HG03066 (cell line): ENCODE data around the gene TCEAL4.
"Not testable (repeated sequence)": the region's sequence is repeated elsewhere in the genome, so short reads cannot be mapped to it uniquely, and the experiment has no call there.

Experiments used
- ATAC-seq: cut with Tn5 transposase; IDR thresholded peaks from one replicate; pipeline ENCODE4 v1.9.1; 2021; ENCODE audit warnings: low read depth; ENCODE audit not compliant: unreplicated experiment

The TCEAL4 gene

DNA sequence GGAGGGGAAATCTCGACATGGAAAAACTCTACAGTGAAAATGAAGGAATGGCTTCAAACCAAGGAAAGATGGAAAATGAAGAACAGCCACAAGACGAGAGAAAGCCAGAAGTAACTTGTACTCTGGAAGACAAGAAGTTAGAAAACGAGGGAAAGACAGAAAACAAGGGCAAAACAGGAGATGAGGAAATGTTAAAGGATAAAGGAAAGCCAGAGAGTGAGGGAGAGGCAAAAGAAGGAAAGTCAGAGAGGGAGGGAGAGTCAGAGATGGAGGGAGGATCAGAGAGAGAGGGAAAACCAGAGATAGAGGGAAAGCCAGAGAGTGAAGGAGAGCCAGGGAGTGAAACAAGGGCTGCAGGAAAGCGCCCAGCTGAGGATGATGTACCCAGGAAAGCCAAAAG lies 1.3 kb downstream of the TCEAL4 start:
- ATAC-seq, result no peak

DNA sequence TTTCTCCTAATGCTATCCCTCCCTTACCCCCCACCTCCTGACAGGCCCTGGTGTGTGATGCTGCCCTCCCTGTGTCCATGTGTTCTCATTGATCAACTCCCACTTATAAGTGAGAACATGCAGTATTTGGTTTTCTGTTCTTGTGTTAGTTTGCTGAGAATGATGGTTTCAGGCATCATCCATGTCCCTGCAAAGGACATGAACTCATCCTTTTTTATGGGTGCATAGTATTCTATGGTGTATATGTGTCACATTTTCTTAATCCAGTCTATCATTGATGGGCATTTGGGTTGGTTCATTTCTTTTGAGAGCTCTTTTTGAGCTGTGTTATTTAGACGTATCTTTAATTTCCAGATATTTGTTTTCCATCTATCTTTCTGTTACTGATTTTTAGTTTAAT lies 7.0 kb downstream of the TCEAL4 start:
- not testable (repeated sequence) for ATAC-seq

DNA sequence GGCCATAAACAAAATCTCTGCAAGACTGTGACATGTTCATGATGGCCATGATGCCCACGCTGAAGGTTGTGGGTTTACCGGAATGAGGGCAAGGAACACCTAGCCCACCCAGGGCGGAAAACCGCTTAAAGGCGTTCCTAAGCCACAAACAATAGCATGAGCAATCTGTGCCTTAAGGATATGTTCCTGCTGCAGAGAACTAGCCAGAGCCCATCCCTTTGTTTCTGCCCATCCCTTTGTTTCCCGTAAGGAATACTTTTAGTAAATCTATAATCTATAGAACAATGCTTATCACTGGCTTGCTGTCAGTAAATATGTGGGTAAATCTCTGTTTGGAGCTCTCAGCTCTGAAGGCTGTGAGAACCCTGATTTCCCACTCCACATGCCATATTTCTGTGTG lies 9.9 kb downstream of the TCEAL4 start:
- ATAC-seq, result not testable (repeated sequence)

DNA sequence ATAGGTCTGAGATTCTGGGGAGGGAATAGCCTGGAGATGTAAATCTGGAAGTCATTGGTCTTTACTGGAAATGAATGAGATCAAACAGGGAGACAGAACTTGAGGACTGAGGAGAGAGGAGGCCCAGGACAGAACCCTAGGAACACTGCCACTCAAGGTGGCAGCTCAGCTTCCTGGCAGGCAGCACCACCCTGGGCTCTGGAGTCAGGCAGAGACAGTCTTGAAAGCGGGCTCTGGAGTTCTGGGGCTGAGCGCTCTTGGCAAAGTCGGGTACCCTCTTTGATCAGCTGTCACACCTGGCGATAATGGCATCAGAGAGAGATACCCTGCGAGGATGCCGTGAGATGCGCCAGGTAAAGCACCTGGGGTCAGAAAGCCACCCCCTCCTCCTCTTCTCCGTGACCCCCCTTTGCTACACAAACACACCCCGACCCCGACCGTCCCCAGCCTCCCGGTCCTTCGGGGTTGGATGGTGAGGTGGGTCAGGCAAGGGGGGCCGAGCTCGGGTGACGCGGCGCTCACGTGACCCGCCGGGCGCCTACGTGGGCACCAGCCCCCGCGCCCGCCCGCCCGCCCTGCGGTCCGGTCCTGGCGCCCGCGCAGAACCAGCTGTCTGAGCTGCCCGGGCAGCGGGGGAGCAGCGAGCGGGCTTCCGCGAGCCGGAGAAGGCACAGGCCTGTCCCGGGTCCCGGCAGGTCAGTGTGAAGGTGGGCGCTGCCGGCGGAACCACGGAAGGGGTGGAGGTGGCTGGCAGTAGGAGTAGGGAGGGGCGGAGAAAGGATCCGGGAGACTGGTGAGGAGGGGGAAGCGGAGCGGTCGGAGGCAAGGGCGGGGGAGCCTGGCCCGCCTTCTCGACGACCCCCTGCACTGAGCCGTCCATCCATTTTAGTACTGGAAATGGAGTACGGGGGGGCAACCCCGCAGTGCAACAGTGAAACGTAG lies 22.3 kb downstream of the TCEAL4 start, which contains the start of gene TCEAL3:
TSS of gene TCEAL3 (plus strand) at position 600 of the 942 bp plus-strand sequence. CDS start 1,102 bp downstream, outside the sequence.
- peak; percentile 68 for ATAC-seq

DNA sequence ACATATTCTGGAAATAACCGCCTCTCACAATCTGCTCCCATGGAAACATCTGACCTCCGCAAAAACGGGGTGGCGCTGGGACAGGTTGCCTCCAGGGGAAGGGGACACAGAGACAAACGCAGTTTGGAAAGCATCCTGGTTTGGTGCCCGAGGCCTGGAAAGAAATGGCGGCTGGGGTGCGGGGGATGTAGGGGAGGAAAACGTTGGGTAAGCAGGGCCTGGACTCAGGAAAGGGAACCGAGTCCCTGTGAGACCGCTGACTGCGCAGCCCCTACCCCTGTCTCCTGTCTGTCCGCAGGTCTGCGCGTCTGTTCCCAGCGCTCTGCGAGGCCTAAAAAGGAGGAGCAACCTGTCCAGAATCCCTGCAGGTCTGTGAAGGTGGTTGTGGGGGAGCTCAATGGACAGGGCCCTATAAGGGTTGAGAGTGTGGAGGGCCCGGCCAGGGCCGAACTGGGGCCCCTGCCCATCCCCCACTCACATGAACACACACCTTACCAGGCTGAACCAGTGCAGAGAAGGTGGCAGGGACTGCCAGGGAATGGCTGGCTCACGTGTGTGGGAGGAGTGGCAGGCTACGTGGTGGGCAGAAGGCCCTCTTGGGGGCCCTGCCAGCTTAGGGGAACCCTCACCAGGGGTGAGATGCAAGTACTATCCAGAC lies 23.1 kb downstream of the TCEAL4 start:
- ATAC-seq, result peak; percentile 17

DNA sequence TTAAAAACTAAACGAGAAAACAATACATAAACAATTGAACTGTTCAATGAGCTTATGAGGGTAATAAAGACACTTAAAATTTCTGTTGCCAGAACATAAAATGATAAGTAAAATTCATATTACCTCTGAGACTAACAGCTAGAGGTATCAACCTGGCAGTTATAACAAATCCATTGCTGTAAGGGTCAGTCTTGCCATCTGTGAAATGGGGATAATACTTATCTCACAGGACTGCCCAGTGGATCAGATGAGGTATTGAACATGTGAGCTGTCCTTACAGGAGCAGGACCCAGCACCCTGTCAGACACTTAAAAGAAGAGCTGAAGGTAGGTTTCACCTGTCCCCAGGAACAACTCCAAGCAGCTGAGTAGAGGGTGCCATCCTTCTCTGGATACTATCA lies 25.0 kb downstream of the TCEAL4 start:
- ATAC-seq, result no peak

DNA sequence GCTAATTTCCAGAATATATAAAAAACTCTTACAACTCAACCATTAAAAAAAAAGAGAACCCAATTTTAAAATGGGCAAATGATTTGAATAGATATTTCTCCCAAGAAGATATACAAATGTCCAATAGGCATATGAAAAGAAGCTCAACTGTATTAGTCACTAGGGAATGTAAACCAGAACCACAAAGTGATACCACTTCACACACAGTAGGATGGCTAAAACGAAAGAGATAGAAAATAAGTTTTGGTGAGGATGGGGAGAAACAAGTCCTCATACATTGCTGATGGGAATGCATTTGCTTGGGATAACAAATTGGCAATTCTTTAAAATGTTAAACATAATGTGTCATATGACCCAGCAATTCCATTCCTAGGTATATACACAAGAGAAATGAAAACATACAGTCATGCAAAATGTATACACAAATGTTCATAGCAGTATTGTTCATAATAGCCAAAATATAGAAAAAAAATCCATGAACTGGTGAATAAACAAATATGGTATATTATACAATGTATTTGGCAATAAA lies 28.1 kb downstream of the TCEAL4 start:
- ATAC-seq, result no peak

DNA sequence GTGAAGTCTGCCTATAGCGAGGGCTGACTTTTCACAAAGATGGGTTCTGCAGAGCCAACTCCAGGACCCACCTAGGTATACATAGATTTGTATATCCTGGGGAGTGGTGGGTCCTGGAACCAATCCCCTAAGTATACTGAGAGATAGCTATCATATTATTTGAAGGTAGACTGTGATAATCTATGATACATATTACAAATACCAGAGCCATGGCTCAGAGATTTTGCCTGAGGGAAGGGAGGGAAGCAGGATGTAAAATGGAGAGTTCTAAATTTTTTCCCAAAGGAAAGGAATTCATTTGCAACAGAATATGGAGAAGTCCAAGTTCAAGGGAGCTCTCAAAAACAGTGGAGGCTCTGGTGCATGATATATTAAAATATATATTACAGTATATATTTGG lies 29.7 kb downstream of the TCEAL4 start:
- ATAC-seq, result no peak

DNA sequence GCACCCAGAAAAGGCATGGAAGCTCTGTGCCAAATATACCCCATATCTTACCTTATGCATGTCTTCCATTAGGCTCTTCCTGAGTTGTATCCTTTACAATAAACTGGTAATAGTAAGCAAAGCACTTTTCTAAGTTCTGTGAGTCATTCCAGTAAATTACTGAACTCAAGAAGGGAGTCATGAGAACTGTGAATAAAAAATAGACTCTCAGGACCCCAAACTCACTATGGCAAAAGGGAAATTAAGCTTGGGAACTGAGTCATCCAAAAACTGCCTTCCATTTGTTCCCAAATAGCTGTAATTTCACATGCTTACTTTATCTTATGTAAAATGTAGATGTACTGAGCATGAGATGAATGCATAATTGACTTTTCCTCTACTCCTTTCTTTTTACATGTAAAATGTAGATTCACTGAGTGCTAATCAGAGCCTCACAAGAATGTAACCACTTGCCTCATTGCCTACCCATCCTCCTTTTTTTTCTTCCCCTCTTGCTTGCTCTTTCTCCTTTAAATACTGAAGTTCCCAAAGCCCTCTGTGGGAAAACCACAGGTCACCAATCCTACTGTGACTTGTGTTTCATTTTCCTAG lies 30.6 kb downstream of the TCEAL4 start:
- no peak for ATAC-seq

DNA sequence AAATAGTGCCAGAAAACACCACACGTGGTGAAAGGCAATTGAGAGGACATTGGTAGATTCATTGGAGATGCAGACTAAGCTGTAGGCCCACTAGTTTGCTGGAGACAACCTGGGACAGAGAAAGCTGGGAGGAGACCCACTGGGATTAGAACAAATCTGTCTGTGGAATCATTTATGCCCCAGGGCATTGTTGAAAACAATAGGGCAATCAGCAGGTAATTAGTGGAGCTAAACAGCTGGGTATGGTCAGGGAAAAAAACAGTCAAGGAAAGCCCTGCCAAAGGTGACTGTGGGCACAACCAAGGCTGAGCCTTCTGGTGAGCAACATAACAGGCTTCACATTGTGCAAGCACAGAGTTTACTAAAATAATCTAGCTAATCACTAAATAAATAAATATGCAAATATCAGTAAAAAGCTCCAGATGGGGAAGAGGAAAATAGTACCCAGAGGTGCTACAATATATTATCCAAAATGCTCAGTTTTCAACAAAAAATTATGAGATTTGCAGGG lies 31.4 kb downstream of the TCEAL4 start:
- no peak for ATAC-seq

DNA sequence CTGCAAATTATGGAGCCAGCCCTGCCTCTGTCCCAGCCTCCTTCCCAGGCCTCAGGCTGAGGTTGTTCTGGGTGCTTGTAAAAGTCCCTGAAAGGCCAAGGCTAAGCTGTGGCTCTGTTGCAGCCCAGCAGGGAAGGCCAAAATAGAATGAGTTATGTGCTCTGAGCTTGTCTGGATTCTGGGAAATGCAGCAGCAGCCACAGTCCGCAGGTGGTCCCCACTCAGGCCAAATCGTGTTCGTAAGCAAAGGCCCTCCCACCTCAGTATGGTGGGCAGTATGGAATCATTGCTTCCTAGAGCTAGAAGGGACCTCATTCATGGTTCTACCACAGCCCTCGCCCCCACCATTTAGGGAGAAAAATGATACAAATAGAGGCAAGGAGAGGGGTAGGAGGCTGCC lies 38.8 kb downstream of the TCEAL4 start:
- ATAC-seq, result no peak

DNA sequence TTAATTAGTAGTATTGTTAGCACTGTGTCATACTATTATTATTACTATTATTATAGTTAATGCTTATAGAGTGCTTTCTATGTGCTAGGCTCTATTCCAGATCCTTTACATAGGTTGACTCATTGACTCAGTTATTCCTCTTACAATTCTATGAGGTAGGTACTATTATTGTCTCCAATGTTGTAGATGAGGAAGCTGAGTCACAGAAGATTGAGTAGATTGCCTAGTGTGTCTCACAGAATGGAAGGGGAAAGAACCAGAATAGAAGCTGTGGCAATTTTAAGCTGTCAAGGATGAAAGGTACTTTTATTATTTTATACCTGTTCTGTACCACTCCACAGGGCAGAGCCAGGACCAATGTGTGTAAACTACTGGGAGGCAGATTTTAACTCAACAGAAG lies 41.5 kb downstream of the TCEAL4 start:
- ATAC-seq, result no peak

DNA sequence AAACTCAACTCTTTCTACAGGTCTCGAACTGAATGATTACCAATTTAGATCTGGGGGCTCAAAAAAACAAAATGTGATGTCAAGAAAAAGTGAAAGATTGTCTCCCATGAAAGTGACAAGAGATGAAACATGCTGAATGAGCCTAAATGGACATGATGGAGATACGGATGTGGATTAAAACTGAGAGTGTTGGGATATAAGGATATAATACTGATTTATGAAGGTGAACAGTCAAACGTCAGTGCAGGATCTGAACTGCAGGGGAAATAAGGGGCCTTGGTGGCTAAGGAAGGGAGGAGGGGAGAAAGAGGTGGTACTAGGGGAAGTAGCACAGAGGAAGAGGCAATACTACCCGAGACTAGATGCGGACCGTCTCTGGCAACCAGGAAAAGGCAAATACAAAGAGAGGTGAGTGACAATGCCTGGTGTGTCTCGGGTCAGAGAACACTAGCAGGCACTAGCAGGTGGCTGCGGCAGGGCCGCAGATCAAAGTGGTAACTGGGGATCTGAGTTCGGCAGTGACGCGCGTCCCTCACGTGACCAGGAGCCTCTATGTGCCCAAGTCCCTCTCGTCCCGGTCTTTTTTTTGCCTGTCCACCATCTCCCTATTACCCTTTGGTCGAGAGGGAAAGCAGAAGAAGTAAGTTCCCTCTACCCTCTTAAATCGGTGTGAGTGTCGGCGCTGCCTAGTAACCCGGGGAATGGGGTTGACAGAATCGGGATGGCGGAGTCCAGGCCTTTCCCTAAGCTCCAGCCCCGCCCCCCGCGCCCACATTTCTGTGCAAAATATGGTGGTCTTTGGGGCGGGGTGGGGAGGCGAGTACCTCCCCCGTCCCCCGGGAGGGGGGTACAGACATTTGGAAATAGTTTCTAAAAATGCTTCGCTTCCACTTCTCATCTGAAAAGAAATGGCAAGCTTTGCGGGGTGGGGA lies 43.3 kb downstream of the TCEAL4 start, which contains the start of gene TCEAL1:
TSS of gene TCEAL1 (plus strand) at position 590 of the 932 bp plus-strand sequence. CDS start 942 bp downstream, outside the sequence.
- peak; percentile 47 for ATAC-seq

DNA sequence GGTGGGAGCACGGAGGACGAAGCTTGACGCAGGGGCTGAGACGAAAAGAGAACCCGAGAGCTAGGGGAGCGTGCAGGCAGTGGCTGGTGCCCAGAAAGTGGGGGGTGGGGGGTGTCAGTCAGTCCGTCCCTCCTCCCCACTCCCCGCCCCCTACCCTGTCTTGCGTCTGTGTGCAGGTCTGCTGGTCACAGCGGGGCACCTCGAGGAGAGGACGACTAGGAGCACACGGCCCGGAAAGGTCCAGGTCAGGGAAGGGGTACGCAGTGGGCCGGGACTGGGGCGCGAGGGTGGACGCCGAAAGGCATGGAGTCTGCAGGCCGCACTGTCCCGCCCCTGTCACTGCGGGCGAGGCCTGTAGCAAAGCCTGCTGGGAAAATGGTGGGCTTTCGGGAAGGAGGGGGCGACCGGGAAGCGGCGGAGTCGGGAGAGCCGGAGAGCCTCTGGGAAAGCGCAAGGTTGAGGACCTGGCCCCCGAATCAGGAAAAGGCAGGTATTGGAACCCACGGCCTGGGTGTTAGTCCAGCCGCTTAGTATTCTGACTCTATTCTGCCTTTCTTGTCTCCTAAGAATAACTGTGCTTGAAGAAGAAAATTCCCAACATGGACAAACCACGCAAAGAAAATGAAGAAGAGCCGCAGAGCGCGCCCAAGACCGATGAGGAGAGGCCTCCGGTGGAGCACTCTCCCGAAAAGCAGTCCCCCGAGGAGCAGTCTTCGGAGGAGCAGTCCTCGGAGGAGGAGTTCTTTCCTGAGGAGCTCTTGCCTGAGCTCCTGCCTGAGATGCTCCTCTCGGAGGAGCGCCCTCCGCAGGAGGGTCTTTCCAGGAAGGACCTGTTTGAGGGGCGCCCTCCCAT lies 44.2 kb downstream of the TCEAL4 start:
- peak; percentile 54 for ATAC-seq

DNA sequence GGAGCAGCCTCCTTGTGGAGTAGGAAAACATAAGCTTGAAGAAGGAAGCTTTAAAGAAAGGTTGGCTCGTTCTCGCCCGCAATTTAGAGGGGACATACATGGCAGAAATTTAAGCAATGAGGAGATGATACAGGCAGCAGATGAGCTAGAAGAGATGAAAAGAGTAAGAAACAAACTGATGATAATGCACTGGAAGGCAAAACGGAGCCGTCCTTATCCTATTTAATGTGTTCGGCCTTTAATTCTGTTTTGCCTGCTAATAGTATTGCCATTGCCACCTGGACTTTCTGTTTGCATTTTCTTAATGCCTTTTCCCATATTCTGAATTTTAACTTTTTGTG lies 44.8 kb downstream of the TCEAL4 start:
- ATAC-seq, result no peak

DNA sequence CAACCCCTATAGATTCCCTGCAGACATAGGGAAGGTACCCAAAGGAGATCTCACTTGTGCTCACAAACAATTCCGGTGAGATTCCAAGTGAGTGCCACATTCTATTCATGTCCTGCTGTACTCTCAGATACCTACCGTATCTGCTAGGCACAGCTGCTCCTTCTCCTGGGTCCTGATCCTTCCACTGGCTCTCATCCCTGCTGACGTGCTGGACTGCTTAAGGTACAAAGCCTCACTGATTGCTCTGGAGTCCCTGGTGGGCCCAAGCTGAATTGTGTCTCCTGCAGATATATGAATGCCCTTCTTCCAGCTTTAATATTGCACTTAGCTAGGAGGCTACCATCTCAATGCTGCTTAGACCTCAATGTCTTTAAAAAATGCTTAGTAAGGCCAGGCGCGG lies 45.8 kb downstream of the TCEAL4 start:
- no peak for ATAC-seq

DNA sequence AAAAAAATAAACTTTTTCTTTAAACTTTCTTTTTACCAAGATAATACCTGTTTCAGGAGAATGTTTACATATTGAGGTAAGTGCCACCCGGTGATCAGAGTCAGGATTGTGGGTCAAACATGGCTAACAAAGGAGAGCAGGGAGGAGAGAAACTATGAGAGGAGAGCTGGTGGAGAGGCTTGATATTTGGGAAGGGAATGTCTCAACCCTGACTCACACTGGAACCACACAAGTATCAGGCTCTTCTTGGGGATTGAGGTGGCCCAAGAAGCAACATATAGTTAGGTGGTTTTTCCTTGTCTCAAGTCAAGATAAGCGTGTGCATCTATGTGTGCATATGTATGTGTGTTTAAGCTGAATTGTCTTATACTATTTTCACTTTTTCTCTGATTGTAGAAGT lies 50.1 kb downstream of the TCEAL4 start:
- no peak for ATAC-seq
